Natural killer cell (primary cell): ENCODE measurements around the gene PSMB10. TPM values are rescaled to one million over a fixed set of nuclear protein-coding genes. Genes with fewer than 3 reads are reported as not detected.
"Not testable (repeated sequence)": the region's sequence is repeated elsewhere in the genome, so short reads cannot be mapped to it uniquely, and the experiment has no call there.

Experiments
- ATAC-seq, 3 donors: fragments of 150-1000 bp in 2 of 3; fragments of 200-7000 bp in 1 of 3; cut with Tn5 transposase; 1 replicate in 1 of 3; 2 replicates in 2 of 3; pipeline ENCODE4 v1.10.0; 2021; ENCODE audit warnings: mild to moderate bottlenecking in 2 of 3, moderate library complexity in 2 of 3
- DNase-seq, 2 donors: peaks; one replicate each; pipeline versions ENCODE4 v3.0.0 to v3.0.0-alpha.2; 2013 to 2021; ENCODE audit warnings: mixed read lengths in 1 of 2
- H3K27ac ChIP-seq: one replicate; pipeline ENCODE4 v1.5.1; 2013; ENCODE audit warnings: mild to moderate bottlenecking, low read length
- H3K27me3 ChIP-seq: one replicate; pipeline ENCODE4 v1.6.1; 2013; ENCODE audit warnings: low read length; ENCODE audit not compliant: control insufficient read depth, insufficient read depth
- H3K36me3 ChIP-seq: one replicate; pipeline ENCODE4 v1.6.1; 2013; ENCODE audit warnings: low read length; ENCODE audit not compliant: control insufficient read depth, insufficient read depth
- H3K4me1 ChIP-seq: one replicate; pipeline ENCODE4 v1.6.1; 2013; ENCODE audit warnings: low read length; ENCODE audit not compliant: control insufficient read depth, insufficient read depth
- H3K4me3 ChIP-seq: one replicate; pipeline ENCODE4 v1.5.1; 2013; ENCODE audit warnings: low read length
- H3K9me3 ChIP-seq: one replicate; pipeline ENCODE4 v1.6.1; 2013; ENCODE audit warnings: low read length; ENCODE audit not compliant: control insufficient read depth, insufficient read depth
- H3K27ac Mint-ChIP-seq, 2 donors: one replicate each; pipeline ENCODE4 v1.8.0; 2022; ENCODE audit warnings: mild to moderate bottlenecking in 2 of 2, mixed read lengths in 2 of 2, moderate library complexity in 1 of 2
- H3K27me3 Mint-ChIP-seq, 2 donors: one replicate each; pipeline ENCODE4 v1.8.0; 2022; ENCODE audit warnings: low read depth in 2 of 2, mixed read lengths in 2 of 2
- H3K36me3 Mint-ChIP-seq: one replicate; pipeline ENCODE4 v1.8.0; 2022; ENCODE audit warnings: mixed read lengths
- H3K4me1 Mint-ChIP-seq, 2 donors: one replicate each; pipeline ENCODE4 v1.8.0; 2022; ENCODE audit warnings: mixed read lengths in 2 of 2
- H3K4me3 Mint-ChIP-seq: one replicate; pipeline ENCODE4 v1.8.0; 2022; ENCODE audit warnings: mild to moderate bottlenecking, moderate library complexity, mixed read lengths
- H3K9me3 Mint-ChIP-seq, 2 donors: one replicate each; pipeline ENCODE4 v1.8.0; 2022; ENCODE audit warnings: mixed read lengths in 2 of 2
- WGBS: methylation state at CpG from one replicate; pipeline ENCODE4 v1.1.7; 2013; ENCODE audit warnings: missing lambda C conversion rate; ENCODE audit not compliant: insufficient coverage; 5-methylcytosine and 5-hydroxymethylcytosine counted together
- intact Hi-C: fragments of 100-400 bp; cut with micrococcal nuclease; formaldehyde crosslinking; loops from one replicate; pipeline ENCODE4 v1.14.2; 2022
- total RNA-seq, 4 donors: library from RNA; stranded (reverse); fragments of 120-200 nt in 1 of 4; gene quantifications; one replicate each; pipeline versions ENCODE4 v1.2.3 to v1.2.4, GENCODE V29; 2013 to 2022
- TF ChIP-seq, protein P1 (sequence below): fragments of 200-600 bp; IDR thresholded peaks from one replicate; pipeline ENCODE4 v1.8.0; 2022; ENCODE audit warnings: antibody characterized with exemption

Gene PSMB10
- total RNA-seq, 3 donors from 2014 or later (not counting 1 experiment from before 2014, with no cell fraction given), result 237 to 247 (median 243) TPM

DNA sequence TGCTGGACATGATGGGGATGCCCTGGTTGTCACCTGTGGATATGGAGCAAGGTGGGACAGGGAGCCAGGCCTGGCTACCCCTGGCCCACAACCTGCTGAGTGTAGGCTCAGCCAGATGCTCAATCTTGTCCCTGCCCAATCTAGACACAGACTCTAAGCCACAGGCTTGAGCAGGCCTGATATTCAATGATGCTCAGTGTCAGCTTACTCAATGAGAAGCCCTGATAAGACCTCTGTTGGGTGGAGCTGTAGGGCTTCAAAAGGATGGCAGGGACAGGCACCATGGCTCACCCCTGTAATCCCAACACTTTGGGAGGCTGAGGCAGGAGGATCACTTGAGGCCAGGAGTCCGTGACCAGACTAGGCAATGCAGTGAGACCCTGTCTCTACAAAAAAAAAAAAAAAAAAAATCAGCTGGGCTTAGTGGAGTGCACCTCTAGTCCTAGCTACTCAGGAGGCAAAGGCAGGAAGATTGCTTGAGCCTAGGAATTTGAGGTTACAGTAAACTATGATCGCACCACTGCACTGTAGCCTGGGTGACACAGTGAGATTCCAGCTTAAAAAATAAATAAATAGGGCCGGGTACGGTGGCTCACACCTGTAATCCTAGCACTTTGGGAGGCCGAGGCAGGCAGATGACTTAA lies 3.9 kb upstream of the PSMB10 start:
- H3K27ac Mint-ChIP-seq, result peak overlapping the region; percentile 56 to 84
- intact Hi-C loops, result no loop called here
- DNase-seq (no peak), ATAC-seq (no peak)
- Histone ChIP-seq H3K9me3 (no peaks in the 10 kb centered on the region), H3K4me3 (no peak overlapping the region), H3K36me3 (peaks cover 11% of the 10 kb centered on the region), H3K27ac (no peak overlapping the region), H3K27me3 (no peaks in the 10 kb centered on the region), H3K4me1 (peaks cover 43% of the 10 kb centered on the region)
- WGBS, result 99% methylated on average over 5 of the region's 5 CpGs
- H3K36me3 Mint-ChIP-seq, result no peaks in the 10 kb centered on the region
- TF ChIP-seq, protein P1, sequence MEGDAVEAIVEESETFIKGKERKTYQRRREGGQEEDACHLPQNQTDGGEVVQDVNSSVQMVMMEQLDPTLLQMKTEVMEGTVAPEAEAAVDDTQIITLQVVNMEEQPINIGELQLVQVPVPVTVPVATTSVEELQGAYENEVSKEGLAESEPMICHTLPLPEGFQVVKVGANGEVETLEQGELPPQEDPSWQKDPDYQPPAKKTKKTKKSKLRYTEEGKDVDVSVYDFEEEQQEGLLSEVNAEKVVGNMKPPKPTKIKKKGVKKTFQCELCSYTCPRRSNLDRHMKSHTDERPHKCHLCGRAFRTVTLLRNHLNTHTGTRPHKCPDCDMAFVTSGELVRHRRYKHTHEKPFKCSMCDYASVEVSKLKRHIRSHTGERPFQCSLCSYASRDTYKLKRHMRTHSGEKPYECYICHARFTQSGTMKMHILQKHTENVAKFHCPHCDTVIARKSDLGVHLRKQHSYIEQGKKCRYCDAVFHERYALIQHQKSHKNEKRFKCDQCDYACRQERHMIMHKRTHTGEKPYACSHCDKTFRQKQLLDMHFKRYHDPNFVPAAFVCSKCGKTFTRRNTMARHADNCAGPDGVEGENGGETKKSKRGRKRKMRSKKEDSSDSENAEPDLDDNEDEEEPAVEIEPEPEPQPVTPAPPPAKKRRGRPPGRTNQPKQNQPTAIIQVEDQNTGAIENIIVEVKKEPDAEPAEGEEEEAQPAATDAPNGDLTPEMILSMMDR, result no peak
- no peaks in the 10 kb centered on the region for H3K27me3 Mint-ChIP-seq
- H3K9me3 Mint-ChIP-seq, result no peaks in the 10 kb centered on the region
- peaks cover 30 to 38% of the 10 kb centered on the region in 2 donors for H3K4me1 Mint-ChIP-seq
- no peak overlapping the region for H3K4me3 Mint-ChIP-seq

DNA sequence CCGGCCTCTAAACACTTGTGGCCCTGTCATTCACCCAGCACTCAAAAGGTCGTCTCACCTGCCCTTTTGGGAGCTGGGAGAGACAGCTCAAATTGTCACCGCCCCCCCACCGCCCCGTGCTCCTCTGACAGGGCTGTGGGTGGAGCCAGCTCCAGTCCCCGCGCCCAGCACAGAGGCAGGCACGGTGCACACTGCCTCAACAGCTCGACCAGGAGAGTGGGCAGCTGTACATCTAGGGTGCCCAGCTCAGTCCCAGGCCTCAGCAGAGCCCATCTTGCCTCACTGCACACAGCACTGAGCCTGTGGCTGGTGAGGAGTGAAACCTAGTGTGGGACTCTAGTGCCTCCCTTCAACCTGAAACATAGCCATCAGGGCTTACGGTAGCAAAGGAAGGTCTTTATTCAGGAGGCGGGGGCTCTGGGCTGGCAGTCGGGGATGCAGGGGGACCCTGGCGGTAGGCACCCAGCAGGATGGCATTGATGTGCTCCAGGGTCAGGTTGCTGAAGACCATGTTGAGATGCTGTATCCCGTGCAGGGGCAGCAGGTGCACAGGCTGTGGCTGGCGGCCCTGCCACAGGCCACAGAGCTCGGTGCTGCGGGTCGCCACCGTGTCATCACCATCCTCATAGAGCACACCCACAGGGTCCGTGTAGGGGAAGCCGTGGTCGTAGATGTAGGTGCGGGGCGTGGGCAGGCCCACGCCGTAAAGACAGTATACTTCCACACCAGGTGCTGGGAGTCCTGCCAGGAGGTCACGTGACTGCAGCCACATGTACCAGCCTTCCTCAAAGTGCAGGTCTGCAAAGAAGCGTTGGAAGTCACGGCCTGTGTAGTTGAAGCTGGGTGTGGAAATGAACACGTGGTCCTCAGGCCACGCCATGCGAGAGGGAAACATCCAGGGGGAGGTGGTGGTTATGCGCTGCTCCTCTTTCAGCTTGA lies 3.1 kb upstream of the PSMB10 start:
- DNase-seq (peak in 1 of 2 donors; percentile 67), ATAC-seq (no peak)
- no peaks in the 10 kb centered on the region for H3K27me3 ChIP-seq
- peaks cover 38 to 46% of the 10 kb centered on the region in 2 donors for H3K4me1 Mint-ChIP-seq
- H3K36me3 ChIP-seq, result peaks cover 10% of the 10 kb centered on the region
- H3K9me3 ChIP-seq, result no peaks in the 10 kb centered on the region
- no peak overlapping the region for H3K4me3 ChIP-seq
- H3K27ac Mint-ChIP-seq, result peak overlapping the region; percentile 56 to 84
- no peaks in the 10 kb centered on the region for H3K27me3 Mint-ChIP-seq
- peak overlapping the region; percentile 40 for H3K27ac ChIP-seq
- TF ChIP-seq, protein P1, result no peak
- no peak overlapping the region for H3K4me3 Mint-ChIP-seq
- peaks cover 51% of the 10 kb centered on the region for H3K4me1 ChIP-seq
- intact Hi-C loops, result loop anchor here (5.0 kb wide), 3 partner anchors 97 to 457 kb away; partner anchors contain the start of genes AGRP, ATP6V0D1, RANBP10 and THAP11
- H3K36me3 Mint-ChIP-seq, result no peaks in the 10 kb centered on the region
- H3K9me3 Mint-ChIP-seq, result no peaks in the 10 kb centered on the region
- WGBS, result 49% methylated on average over 33 of the region's 33 CpGs

DNA sequence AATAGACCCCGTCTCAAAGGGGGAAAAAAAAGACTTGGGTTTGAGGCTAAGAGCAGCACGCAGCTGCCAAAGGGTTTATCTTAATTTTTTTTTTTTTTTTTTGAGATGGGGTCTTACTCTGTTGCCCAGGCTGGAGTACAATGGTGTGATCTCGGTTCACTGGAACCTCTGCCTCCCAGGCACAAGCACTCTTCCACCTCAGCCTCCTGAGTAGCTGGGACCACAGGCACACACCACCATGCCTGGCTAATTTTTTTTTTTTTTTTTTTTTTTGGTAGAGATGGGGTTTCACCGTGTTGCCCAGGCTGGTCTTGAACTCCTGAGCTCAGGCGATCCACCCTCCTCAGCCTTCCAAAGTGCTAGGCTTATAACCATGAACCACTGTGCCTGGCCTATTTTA lies 1.1 kb upstream of the PSMB10 start:
- peak overlapping the region; percentile 98 for H3K27ac Mint-ChIP-seq

More for the DNA sequence above, 1.1 kb upstream of the PSMB10 start:
- peaks cover 26% of the 10 kb centered on the region for H3K36me3 ChIP-seq
- peak overlapping the region; percentile 73 for H3K27ac ChIP-seq
- H3K4me1 Mint-ChIP-seq, result peaks cover 46 to 58% of the 10 kb centered on the region in 2 donors
- not testable (repeated sequence) for ATAC-seq, H3K4me3 Mint-ChIP-seq, H3K9me3 Mint-ChIP-seq, H3K36me3 Mint-ChIP-seq, H3K9me3 ChIP-seq, H3K4me3 ChIP-seq, H3K27me3 ChIP-seq, H3K27me3 Mint-ChIP-seq, DNase-seq
- H3K4me1 ChIP-seq, result peaks cover 61% of the 10 kb centered on the region
- intact Hi-C loops, result loop anchor here (2.0 to 5.0 kb wide), 4 partner anchors 45 to 455 kb away; partner anchors contain the start of genes AGRP, ATP6V0D1, PSKH1 and RANBP10
- 97% methylated on average over 5 of the region's 5 CpGs for WGBS
